GM21576 (cell line): ENCODE measurements around the gene SERF1B.
"Not testable (repeated sequence)": the region's sequence is repeated elsewhere in the genome, so short reads cannot be mapped to it uniquely, and the experiment has no call there.

Source experiments
- ATAC-seq: cut with Tn5 transposase; IDR thresholded peaks from one replicate; pipeline ENCODE4 v1.9.1; 2021; ENCODE audit warnings: mild to moderate bottlenecking, moderate library complexity; ENCODE audit not compliant: unreplicated experiment

The SERF1B gene

DNA sequence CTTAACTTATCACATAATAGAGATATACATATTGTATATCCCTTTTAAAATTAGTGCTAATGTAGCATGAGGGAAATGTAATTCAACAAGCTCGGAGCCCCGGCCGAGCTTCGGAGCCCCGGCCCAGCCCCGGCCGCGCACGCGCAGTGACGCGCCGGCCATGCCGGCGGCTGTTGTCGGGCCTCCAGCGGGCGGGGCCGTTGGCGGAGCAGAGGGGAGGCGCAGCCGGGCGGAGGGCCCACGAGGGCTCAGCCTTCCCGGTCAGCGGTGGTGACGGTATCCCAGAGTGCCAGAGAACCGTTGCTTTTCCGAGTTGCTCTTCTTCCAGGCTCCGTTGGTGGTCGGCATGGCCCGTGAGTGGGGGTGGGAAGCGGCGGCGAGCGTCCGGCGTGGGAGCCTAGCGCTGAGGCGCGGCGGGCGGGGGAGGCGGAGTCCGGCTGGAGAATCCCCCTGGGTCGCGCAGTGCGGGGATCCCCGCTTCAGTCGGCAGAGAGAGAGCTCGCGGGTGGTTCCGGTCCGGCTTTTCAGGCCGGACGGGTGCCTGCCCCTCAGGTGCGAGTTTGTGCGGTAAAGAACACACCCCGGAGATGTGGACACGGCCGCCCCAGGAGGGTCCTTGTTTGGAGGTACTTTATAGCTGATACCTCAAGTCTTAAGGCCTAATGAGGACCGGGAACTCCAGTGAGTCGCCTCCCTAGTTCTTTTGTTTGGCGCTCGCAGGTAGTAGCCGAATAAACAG is at the start of gene SERF1B:
Gene SERF1B (plus strand): TSS at position 146 of the 739 bp plus-strand sequence. CDS start 201 bp downstream, at position 347.
- peak; percentile 84 for ATAC-seq

DNA sequence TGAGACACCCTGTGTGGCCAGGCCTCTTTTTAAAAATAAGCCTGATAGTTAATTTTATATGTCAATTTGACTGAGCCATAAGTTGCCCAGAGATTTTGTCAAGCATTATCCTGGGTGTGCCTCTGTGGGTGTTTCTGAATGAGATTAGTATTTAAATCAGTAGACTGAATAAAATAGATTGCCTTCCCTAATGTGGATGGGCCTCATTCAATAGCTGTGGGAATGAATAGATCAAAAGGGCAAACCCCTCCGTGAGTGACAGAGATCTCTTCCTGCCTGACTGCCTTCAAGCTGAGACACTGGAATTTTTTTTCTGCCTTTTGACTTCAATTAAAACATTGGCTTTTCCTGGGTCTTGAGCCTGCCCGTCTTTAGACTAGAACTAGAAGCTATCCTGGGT is 33.3 kb upstream of the SERF1B start:
- not testable (repeated sequence) for ATAC-seq

DNA sequence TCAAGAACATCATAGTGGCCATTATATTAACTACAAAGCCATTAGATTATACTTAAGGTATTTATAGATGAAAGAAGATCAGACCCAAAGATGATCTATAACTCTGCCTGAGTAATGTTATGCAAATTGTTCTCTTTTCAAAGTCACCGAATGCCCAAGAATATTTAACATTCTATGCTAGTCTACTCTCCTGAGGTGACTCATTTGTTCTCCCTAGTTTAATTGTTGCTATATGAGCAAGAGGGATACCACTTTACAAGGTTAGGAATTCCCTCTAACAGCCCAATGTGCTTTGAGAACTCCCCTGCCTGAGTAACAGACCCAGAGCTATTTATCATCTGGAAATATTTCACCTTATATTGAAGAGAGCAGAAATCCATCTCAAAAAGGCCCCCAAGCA is 29.5 kb upstream of the SERF1B start:
- ATAC-seq = not testable (repeated sequence)

DNA sequence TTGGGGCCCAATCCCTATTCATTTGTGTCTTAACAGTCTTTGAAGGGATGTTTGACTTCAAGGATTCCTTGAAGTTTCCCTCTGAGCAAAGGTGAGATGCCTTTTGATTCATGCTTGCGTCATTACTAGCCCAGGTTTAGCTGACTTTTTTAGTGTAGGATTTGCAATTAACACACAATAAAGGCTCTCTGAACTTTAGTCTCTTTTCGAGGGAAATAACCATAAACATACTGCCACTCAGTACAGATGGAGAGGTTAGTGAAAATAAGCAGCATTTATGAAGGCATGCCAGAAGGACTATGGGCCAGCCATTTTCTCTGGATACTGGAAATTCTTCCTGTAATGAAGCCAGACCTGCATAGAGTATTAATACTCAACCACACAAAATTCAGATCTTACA is 4.4 kb upstream of the SERF1B start:
- ATAC-seq = not testable (repeated sequence)

DNA sequence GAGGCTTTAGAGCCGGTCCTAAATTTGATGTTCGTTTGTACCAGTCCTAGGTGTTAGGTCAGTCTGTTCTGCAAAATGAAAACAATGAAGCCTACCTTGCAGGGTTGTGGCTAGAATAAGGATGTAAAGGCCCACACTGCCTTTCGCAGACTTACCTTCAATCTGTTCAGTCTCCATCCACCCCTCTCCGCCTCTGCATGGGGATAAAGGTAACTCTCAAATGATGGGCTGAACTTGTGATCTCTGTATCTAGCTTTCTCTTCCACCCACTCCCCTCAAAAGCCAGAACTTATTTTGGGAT is 744 bp downstream of the SERF1B start:
- peak; percentile 26 for ATAC-seq

DNA sequence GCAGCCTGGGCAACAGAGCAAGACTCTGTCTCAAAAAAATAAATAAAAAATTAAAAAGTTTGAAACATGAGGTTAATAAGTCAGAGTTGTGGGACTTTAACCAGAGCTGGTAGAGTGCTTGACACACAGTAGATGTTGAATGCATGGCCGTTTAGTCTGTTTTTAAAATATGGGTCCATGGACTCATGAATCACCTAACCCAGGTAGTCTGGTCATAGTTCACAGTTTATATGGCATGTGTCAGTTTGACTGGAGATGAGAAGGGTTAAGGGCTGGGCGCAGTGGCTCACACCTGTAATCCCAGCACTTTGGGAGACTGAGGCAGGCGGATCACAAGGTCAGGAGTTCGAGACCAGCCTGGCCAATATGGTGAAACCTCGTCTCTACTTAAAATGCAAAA is 6.2 kb downstream of the SERF1B start:
- ATAC-seq = not testable (repeated sequence)

DNA sequence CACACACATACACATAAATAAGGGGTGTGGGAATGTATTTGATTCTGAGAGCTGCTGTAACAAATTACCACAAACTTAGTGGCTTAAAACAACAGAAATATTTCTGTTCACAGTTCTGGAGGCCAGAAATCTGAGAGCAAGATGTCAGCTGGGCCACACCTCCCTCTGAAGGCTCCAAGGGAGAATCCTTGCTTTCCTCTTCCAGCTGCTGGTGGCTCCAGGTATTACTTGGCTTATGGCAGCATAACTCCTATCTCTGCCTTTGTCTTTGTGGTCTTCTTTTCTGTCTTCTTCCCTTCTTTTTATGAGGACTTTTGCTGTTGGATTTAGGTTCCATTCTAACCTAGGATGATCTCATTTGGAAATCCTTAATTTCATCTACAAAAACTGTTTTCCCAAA is 16.4 kb downstream of the SERF1B start:
- not testable (repeated sequence) for ATAC-seq

DNA sequence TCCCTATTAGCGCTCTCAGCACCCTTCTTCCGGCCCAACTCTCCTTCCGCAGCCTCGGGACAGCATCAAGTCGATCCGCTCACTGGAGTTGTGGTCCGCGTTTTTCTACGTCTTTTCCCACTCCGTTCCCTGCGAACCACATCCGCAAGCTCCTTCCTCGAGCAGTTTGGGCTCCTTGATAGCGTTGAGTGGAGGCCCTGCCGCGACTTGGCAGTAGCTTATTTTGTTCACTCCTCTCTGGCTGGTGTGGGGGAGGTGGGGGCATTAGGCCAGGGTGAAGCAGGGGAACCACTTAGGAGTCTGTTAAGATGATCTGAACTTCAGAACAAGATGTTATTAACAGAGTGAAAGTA is 24.7 kb downstream of the SERF1B start:
- not testable (repeated sequence) for ATAC-seq

DNA sequence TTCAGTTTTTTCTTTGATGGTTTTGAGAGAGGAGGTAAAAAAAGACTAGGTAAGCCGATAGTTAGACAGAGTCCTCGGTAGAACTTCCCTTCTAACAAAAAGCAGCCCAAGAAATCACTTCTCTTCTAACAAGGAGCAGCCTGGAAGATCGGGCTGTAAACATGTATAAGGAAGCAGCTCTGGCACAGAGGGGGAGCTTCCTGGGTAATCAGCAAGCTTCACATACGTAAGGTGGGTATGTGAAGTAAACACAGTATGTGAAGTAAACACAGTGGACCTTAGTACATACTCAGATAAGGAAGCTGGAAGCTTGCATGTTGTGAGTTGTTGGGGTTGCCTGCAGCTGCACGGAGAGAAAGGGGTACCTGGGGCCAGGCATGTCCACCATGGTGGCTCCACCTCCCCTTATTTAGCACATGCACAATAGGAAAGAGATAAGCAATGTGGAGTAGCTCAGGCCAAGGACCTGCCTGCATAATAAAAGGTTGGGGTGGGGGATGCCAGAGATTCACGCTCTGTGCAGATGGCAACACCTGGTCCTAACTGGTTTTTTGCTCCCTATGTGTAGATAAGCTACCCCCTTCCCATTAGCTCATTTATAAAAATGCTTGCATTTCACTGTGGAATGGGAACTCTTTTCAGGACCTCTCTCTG is 31.4 kb downstream of the SERF1B start:
- ATAC-seq = not testable (repeated sequence)

DNA sequence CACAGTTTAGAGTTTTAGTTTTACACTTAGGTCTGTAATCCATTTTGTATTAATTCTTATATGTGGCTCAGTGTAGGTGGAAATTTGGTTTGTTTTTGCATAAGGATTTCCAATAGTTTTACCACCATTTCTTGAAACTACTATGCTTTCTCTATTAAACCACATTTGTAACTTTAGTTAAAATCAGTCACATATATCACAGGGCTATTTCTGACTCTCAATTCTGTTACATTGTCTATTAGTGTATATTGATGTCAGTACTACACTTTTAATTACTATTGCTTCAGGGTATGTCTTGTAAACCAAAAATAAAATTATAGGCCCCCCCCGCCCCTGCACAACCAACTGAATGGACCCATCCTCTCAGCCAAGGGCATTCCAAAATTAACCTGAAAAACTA is 32.1 kb downstream of the SERF1B start:
- not testable (repeated sequence) for ATAC-seq

DNA sequence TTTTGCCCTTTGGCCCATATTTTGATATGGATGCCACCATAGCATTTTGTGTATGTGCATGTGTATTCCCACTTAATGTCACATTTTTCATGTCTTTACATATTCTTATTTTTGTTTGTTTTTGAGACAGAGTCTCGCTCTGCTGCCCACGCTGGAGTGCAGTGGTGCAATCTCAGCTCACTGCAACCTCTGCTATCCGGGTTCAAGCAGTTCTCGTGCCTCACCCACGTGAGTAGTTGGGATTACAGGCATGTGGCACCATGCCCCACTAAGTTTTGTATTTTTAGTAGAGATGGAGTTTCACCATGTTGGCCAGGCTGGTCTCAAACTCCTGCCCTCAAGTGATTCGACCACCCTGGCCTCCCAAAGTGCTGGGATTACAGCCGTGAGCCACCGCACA is 52.6 kb downstream of the SERF1B start:
- ATAC-seq = not testable (repeated sequence)

DNA sequence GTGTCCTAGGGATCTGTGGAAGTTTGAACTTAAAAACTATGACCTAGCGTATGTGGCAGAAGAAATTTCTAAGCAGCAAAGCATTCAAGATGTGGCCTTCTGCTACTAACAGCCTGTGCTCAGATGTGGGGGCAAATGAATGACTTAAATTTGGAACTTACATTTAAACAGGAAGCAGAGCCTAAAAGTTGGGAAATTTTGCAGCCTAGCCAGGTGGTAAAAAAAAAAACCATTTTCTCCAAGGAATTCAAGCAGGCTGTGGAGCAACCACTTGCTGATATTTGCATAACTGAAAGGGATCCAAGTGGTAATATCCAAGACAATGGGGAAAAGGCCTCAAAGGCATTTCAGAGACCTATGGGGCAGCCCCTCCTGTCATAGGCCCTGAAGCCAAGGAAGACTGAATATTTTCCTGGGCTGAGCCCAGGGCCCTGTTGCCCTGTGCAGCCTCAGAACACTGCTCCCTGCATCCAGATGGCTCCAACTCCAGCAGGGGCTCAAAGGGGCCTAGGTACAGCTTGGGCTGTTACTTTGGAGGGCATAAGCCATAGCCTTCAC is 63.9 kb downstream of the SERF1B start:
- not testable (repeated sequence) for ATAC-seq

DNA sequence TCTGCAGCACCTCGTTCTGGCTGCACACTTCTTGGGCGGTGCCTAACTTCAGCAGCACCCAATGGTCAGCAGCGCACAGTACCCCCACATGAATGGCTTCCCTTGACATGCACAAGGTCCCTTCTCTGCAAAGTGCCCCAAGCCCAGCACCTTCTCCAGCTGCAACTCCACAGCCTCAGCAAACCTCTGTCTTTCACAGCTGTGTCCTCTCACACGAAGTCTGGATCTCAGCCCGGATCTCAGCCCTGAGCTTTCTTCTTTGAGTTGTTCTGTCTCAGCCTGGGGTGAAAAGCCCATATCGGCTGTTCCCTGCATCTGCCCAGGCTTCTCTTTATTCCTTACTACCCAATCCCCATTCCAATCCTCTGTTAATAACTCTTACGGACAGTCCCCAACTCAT is 66.7 kb downstream of the SERF1B start:
- not testable (repeated sequence) for ATAC-seq
